Measurements from ENCODE around the gene NPTX1.

NPTX1 gene

GRCh38 chr17:80426671-80427326, 49.6 kb downstream of the NPTX1 start:
- DNase-seq (ENCODE audit: low read depth) = no peak
- no peak overlapping the region for H3K4me3 ChIP-seq (ENCODE audit: control insufficient read depth, low read depth, low read length)
- peak; percentile 98 for TF ChIP-seq CTCF (IDR thresholded peaks at IDR 0.05; ENCODE audit: control insufficient read depth, insufficient read depth, low read depth, low read length, missing control alignments)

DNA sequence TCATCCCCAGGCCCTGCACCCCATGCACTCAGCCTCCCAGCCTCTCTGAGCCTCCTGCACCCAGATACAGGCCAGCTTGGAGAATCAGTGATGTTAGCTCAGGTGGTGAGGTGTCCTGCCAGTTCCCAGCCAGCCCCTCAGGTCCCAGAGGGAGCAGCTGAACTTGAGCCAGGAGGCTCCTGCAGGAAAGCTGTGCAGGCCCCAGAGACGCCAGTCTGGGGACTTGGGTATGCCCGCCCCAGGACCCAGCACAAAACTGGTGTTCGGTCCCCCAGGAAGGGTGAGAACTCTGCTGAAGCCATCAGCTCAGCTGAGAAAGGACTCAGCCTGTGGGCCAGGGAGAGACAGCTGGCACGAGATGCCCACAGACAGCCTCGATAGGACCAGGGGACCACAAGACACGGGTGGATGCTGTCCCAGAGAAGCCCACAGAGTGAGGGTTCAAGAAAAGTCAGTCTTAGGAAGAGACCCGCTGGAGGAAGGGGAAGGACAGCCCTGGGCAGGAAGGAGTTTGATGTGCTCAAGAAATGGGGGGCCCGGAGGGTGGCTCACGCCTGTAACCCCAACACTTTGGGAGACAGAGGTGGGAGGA, 50.5 kb downstream of the NPTX1 start:
- H3K4me3 ChIP-seq (ENCODE audit: control insufficient read depth, low read depth, low read length) = no peak overlapping the region
- no peak for TF ChIP-seq CTCF (IDR thresholded peaks at IDR 0.05; ENCODE audit: control insufficient read depth, insufficient read depth, low read depth, low read length, missing control alignments)
- no peak for DNase-seq (ENCODE audit: low read depth)

DNA sequence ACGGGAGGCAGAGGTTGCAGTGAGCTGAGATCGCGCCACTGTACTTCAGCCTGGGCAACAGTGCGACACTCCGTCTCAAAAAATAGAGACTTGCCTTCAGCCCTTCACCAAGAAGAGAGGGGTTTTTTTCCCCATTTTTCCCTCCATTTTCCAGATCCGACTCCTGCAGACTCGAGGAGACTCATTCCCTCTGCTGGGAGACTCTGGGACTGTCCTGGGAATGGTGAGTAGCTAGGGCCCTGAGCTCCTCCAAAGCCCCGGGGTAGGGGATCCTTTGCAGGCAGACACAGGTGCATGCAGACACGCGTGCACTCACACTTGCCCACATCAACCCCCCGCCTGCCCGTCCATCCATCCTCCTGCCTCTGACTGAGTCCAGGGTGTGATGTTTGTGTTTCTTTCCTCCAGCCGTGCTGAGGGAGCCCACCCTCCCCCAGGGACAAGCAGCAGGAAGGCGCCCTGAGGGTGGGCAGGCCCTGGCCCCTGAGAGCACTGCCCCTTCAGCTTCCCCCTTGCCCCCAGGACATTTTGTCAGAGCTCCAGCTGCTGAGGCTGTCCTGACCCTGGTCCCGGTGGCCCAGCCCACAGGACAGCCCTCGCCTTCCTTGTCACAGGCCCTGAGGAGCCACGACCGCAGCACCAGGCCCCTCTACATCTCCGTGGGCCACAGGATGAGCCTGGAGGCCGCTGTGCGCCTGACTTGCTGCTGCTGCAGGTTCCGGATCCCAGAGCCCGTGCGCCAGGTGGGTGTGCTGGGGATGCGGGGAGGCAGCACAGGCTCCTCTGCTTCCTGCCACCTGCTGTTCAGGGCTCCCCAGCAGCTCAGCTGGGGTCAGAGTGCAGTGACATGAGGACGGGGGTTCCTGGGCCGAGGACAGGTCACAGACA, 51.3 kb downstream of the NPTX1 start:
- H3K4me3 ChIP-seq (ENCODE audit: control insufficient read depth, low read depth, low read length) = no peak overlapping the region
- TF ChIP-seq CTCF (IDR thresholded peaks at IDR 0.05; ENCODE audit: control insufficient read depth, insufficient read depth, low read depth, low read length, missing control alignments) = no peak
- DNase-seq (ENCODE audit: low read depth) = no peak

GRCh38 chr17:80424261-80424660, 52.1 kb downstream of the NPTX1 start:
- no peak for TF ChIP-seq CTCF (IDR thresholded peaks at IDR 0.05; ENCODE audit: control insufficient read depth, insufficient read depth, low read depth, low read length, missing control alignments)
- H3K4me3 ChIP-seq (ENCODE audit: control insufficient read depth, low read depth, low read length) = no peak overlapping the region
- no peak for DNase-seq (ENCODE audit: low read depth)

DNA sequence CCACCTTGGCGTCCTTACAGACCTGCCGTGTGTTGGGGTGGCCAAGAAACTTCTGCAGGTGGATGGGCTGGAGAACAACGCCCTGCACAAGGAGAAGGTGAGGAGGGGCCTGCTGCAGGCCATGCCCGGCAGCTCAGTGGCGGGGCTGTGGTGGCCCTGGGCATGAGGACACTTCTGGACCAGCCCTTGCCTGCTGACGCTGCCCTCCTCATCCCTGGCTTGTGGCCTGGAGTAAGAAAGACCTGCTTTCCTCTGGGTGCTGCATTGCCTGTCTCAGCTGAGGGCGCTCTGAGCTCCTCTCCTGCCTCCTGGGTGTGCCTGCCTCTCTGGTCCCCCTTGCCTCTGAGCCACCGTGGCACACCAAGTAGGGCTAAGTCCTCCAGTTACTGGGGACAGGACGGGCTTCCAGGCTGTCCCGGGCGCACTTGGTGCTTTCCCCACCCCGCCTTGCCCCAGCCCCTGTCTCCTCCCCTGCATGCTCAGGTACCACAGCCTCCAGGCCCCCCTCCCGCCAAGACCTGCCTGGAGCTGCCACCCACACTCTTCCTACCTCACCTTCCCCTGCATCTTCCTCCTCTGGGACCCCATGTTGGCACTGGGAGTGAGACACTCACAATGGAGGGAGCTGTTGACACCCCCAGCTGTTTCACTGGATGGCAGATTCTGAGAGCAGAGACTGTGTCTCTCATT, 52.7 kb downstream of the NPTX1 start:
- TF ChIP-seq CTCF (IDR thresholded peaks at IDR 0.05; ENCODE audit: control insufficient read depth, insufficient read depth, low read depth, low read length, missing control alignments) = no peak
- no peak for DNase-seq (ENCODE audit: low read depth)
- no peak overlapping the region for H3K4me3 ChIP-seq (ENCODE audit: control insufficient read depth, low read depth, low read length)

GRCh38 chr17:80422981-80423380, 53.4 kb downstream of the NPTX1 start:
- DNase-seq (ENCODE audit: low read depth) = no peak
- TF ChIP-seq CTCF (IDR thresholded peaks at IDR 0.05; ENCODE audit: control insufficient read depth, insufficient read depth, low read depth, low read length, missing control alignments) = no peak
- no peak overlapping the region for H3K4me3 ChIP-seq (ENCODE audit: control insufficient read depth, low read depth, low read length)

Data from AG09309 (cell line).